Astrocyte (in vitro differentiated cells and primary cell): ENCODE measurements around the gene CYTH4.

ENCODE experiments used
- CTCF ChIP-seq: IDR thresholded peaks from 2 replicates; pipeline ENCODE4 v1.5.1; 2011; ENCODE audit warnings: low read depth, mild to moderate bottlenecking, inconsistent platforms, low read length, moderate library complexity; ENCODE audit not compliant: insufficient read depth
- EZH2 ChIP-seq: IDR thresholded peaks from 2 replicates; pipeline ENCODE4 v1.6.1; 2012; ENCODE audit warnings: mild to moderate bottlenecking, low read length, inconsistent platforms; ENCODE audit not compliant: insufficient read depth

GRCh38 chr22:37336579-37336978 is 54.3 kb downstream of the CYTH4 start:
- TF ChIP-seq CTCF (no peak), EZH2 (no peak)
